GM18505 (cell line): ENCODE measurements around the gene ZMIZ1.

Experiments
- ATAC-seq: cut with Tn5 transposase; IDR thresholded peaks from one replicate; pipeline ENCODE4 v1.9.1; 2021; ENCODE audit not compliant: unreplicated experiment
- POLR2A ChIP-seq: IDR thresholded peaks from 4 replicates; pipeline ENCODE4 v1.6.1; 2011; ENCODE audit warnings: borderline replicate concordance; ENCODE audit not compliant: insufficient read depth, insufficient read length; ENCODE audit errors: extremely low read depth

The ZMIZ1 gene

GRCh38 chr10:79130255-79130654 lies 61.5 kb downstream of the ZMIZ1 start:
- no peak for ATAC-seq
- TF ChIP-seq POLR2A, result no peak

GRCh38 chr10:79130846-79131245 lies 62.1 kb downstream of the ZMIZ1 start:
- no peak for TF ChIP-seq POLR2A
- no peak for ATAC-seq

DNA sequence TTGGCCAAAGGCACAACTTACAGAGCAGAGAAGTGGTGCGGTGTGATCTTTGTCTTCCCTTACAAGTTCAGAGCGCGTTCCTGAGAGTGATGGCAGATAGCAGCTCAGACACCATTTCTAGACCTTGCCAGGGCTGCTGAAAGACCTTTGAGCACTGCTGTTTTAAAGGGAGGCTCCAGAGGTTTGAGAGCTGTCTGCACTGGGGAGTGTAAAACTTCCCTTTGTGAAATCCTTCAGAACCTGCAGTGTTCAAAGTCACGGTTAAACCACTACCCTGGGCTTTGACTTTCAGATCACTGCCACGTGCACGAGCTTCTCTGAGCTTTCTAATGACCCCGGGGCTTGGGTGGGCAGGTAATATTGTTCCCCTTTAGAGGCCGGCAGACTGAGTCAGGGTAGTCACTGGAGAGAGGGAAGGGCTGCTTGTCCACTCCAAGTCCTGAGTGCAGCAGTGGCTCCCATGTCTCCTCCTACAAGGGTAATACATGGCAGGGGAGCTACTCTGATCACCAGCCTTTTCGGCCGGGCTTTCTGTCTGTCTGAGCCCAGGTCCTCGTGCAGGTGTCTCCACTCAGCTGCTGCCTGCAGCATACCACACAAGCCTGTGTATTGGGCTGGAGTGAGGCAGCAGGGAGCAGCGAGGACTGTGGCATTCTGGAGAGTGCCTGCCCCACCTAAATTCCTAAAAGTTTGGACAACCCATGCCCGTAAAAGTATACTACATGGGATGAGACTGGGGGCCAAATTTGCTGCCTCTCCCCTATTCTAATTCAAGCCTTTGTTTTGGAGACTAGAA lies 63.3 kb downstream of the ZMIZ1 start:
- no peak for TF ChIP-seq POLR2A
- ATAC-seq, result no peak

- ATAC-seq, result no peak
These were observed 64.1 kb downstream of the ZMIZ1 start for GRCh38 chr10:79132681-79133381.

DNA sequence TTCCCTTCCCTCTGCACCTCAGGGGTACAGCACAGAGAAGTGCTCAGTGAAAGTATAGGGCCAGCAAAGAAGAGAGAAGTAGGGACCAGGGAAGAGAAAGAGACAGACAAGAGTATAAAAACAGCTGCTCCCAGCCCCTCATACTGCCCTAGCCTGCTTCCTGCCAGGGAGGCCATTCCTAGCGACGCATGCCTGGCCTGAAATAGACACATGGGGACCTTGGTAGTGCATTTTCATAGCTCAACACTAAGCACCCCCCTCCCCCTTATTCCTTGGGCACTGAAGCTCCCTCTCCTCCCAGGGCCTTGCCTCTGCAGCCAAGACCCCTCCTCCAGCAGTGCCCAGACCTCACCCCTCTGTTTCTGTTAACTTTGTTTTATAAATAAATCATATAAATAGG lies 64.7 kb downstream of the ZMIZ1 start:
- no peak for ATAC-seq
- TF ChIP-seq POLR2A, result no peak

More at GRCh38 chr10:79132681-79133381, 64.1 kb downstream of the ZMIZ1 start:
- no peak for TF ChIP-seq POLR2A

- ATAC-seq, result no peak
- TF ChIP-seq POLR2A, result no peak
These were observed 67.0 kb downstream of the ZMIZ1 start for GRCh38 chr10:79135790-79136189.

DNA sequence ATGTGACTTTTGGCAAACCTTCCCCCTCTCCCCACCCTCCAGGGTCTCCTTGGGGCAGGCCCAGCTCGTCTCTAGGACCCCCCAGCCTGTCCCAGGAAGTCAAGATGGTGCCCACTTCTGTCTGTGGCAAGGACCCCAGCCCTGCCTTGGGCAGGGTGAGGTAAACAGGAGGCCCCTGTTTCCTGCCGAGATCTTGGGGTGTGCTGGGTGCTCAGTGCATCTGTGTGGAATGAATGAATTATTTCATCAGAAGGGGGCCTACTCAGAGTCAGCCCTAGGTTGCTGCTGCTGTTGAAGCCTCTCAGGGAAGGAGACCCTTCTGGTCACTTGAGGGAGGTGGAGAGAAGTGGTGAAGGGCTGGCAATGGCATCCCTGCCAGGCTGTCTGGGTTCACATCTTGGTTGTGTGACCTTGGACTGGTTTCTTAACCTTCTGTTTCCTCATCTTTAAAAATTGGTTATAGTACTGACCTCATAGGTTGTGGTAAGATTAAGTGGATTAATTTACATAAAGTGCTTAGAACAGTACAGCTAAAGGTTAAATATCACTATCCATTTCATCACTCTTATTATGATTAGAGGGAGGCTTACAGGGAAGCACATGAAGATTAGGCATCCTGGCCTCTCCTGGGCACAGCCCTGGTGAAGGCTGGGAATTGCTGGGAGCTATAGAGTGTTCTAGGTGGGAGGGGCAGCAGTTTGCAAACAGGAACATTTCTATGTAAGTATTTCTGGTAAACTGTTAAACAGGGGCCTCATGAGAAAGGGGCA lies 67.7 kb downstream of the ZMIZ1 start:
- ATAC-seq, result no peak
- TF ChIP-seq POLR2A, result no peak

- TF ChIP-seq POLR2A, result no peak
- peak; percentile 25 for ATAC-seq
These were observed 68.6 kb downstream of the ZMIZ1 start for GRCh38 chr10:79137300-79137756.

DNA sequence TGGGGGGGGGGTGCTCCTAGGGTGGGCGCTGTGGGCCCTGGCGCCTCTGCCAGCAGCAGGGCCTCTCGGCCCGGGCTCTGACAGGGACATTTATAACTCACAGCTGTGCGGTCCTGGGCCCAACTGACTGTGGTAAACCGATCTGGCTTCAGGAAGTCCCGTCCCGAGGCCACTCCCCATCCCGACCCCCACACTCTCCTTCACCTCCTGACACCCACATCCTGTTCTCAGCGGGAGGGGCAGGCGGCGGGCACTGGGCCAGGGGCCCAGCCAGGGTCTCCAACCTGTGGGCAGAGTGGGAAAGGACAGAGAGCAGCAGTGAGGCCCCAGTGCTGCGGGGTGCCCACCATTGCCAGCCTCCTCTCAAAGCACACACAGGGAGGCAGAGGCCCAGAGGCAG lies 69.1 kb downstream of the ZMIZ1 start:
- no peak for TF ChIP-seq POLR2A
- peak; percentile 83 for ATAC-seq

- ATAC-seq, result no peak
- no peak for TF ChIP-seq POLR2A
These were observed 69.8 kb downstream of the ZMIZ1 start for GRCh38 chr10:79138449-79139123.

DNA sequence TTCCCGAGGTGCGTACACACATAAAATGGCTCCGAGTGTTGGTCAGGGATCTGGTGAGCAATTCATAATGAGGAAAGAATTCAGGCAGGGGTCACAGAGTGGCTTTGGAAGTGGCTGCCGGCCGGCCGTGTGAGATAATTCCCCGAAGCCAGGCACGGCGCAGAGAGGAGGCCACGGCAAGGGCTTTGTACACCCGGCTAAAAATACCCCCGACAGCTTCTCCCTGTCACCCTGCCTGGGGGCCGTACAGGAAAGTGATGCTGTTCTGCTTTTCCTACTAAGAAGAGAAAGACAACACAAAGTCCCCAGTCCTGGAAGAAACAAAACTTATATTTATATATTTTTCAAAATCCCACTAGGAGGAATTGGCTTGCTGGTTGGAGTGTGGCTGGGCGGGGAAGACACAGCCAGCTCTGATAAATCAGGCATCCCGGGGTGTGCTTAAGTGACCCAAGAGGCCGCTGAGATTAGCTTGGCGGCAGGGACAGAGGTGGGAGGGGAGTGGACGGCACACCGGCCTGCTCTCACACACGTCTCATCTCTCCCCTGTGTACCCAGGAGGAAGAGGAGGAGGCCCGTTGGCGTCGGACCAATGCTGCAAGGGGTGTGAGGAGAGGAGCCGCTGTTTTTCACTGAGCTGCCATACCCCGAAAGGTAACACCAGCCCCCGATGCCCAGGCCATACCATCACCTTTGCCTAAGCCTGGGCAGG lies 70.5 kb downstream of the ZMIZ1 start:
- no peak for TF ChIP-seq POLR2A
- no peak for ATAC-seq

DNA sequence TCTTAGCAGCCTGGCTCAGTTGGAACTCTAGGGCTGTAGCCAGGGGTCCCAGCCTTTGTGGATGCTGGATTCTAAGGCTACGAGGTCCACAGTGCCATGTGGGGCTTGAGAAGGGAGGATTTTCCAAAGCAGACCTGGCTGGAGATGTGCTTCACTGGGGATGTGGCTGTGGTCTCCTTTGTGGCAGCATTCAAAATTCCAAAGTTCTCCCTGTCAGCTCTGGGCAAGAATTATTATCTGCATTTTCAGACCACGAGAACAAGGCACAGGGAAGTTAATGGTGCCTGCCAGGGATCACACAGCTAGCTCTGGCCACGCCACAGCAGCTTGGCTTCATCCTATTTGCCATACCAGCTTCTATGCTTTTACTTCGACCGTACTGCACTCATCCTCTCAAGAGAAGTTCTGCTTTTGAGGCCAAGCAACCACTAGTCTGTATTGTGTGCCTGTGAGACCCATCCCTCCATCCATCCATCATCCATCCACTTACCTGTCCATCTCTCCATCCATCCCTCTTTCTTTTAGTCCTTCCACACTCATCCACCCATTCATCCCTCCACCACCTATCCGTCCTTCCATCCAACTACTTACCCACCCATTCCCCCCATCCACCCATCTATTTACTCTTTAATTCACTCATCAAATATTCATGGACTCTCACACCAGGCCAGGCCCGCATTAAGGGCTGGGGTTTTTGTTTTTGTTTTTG lies 71.5 kb downstream of the ZMIZ1 start:
- ATAC-seq, result no peak

DNA sequence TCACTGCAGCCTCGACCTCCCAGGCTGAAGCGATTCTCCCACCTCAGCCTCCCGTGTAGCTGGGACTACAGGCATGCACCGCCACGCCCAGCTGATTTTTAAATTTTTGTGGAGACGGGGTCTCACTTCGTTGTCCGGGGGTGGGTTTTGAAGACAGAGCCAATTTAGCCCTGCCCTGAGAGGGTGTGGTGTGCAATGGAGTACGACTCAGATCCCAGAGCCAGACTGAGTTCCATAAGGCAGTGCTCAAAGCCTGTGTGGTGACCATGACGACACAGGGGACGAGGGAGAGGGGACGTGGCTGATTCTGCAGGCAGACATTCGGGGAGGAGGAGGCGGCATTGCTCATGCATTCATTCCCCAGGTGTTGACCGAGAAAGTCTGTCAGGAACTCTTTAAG lies 72.1 kb downstream of the ZMIZ1 start:
- no peak for ATAC-seq
- no peak for TF ChIP-seq POLR2A

More for the DNA sequence above, 71.5 kb downstream of the ZMIZ1 start:
- TF ChIP-seq POLR2A, result no peak
